Ectodermal cell (in vitro differentiated cells): ENCODE measurements around the gene GABRB1.

ENCODE experiments used
- H3K27ac ChIP-seq: 2 replicates; pipeline ENCODE4 v1.7.0; 2013; ENCODE audit warnings: mild to moderate bottlenecking, low read depth, low read length; ENCODE audit not compliant: insufficient read depth, poor library complexity, severe bottlenecking
- H3K27me3 ChIP-seq: 2 replicates; pipeline ENCODE4 v1.7.0; 2013; ENCODE audit warnings: mild to moderate bottlenecking, low read length; ENCODE audit not compliant: insufficient read depth, control insufficient read depth, poor library complexity, severe bottlenecking
- H3K36me3 ChIP-seq: one replicate; pipeline ENCODE4 v1.7.0; 2013; ENCODE audit warnings: low read length; ENCODE audit not compliant: control insufficient read depth, insufficient read depth
- H3K4me1 ChIP-seq: one replicate; pipeline ENCODE4 v1.7.0; 2013; ENCODE audit warnings: low read length; ENCODE audit not compliant: control insufficient read depth, insufficient read depth
- H3K4me3 ChIP-seq: 2 replicates; pipeline ENCODE4 v1.7.0; 2013; ENCODE audit warnings: low read depth, low read length, control low read depth; ENCODE audit not compliant: insufficient read depth
- H3K9me3 ChIP-seq: 2 replicates; pipeline ENCODE4 v1.7.0; 2013; ENCODE audit warnings: mild to moderate bottlenecking, low read length, moderate library complexity; ENCODE audit not compliant: control insufficient read depth
- WGBS, 2 experiments: methylation state at CpG; one replicate each; pipeline ENCODE4 v1.1.7; 2013; ENCODE audit warnings: missing lambda C conversion rate in 2 of 2; 5-methylcytosine and 5-hydroxymethylcytosine counted together

GABRB1 gene

GRCh38 chr4:47145630-47146029 is 114.3 kb downstream of the GABRB1 start:
- Histone ChIP-seq H3K4me1 (no peaks in the 10 kb centered on the region), H3K4me3 (no peak overlapping the region), H3K27ac (no peak overlapping the region), H3K9me3 (no peaks in the 10 kb centered on the region), H3K36me3 (no peaks in the 10 kb centered on the region), H3K27me3 (no peaks in the 10 kb centered on the region)
- WGBS, 2 experiments: 78 to 81% methylated on average over 4 of the region's 4 CpGs

GRCh38 chr4:47154816-47155370 is 123.5 kb downstream of the GABRB1 start:
- Histone ChIP-seq H3K4me3 (no peak overlapping the region), H3K36me3 (no peaks in the 10 kb centered on the region), H3K9me3 (no peaks in the 10 kb centered on the region), H3K27ac (no peak overlapping the region), H3K27me3 (no peaks in the 10 kb centered on the region), H3K4me1 (no peaks in the 10 kb centered on the region)
- 85 to 88% methylated on average over 5 of the region's 6 CpGs for WGBS, 2 experiments

GRCh38 chr4:47155919-47156318 is 124.6 kb downstream of the GABRB1 start:
- Histone ChIP-seq H3K36me3 (no peaks in the 10 kb centered on the region), H3K4me1 (no peaks in the 10 kb centered on the region), H3K27ac (no peak overlapping the region), H3K9me3 (no peaks in the 10 kb centered on the region), H3K4me3 (no peak overlapping the region), H3K27me3 (no peaks in the 10 kb centered on the region)
- 89 to 100% methylated on average over 3 of the region's 3 CpGs for WGBS, 2 experiments

GRCh38 chr4:47160095-47160494 is 128.7 kb downstream of the GABRB1 start:
- H3K4me1 ChIP-seq: no peaks in the 10 kb centered on the region
- 92 to 100% methylated on average over 2 to 3 of the region's 3 CpGs for WGBS, 2 experiments
- no peak overlapping the region for H3K27ac ChIP-seq
- no peaks in the 10 kb centered on the region for H3K9me3 ChIP-seq
- no peak overlapping the region for H3K4me3 ChIP-seq
- no peaks in the 10 kb centered on the region for H3K27me3 ChIP-seq
- H3K36me3 ChIP-seq: no peaks in the 10 kb centered on the region

GRCh38 chr4:47167081-47168035 is 136.0 kb downstream of the GABRB1 start:
- WGBS, 2 experiments: 89 to 91% methylated on average over 5 of the region's 5 CpGs

GRCh38 chr4:47184083-47184482 is 152.7 kb downstream of the GABRB1 start:
- Histone ChIP-seq H3K27ac (no peak overlapping the region), H3K4me1 (no peaks in the 10 kb centered on the region), H3K4me3 (no peak overlapping the region), H3K9me3 (no peaks in the 10 kb centered on the region), H3K36me3 (no peaks in the 10 kb centered on the region), H3K27me3 (no peaks in the 10 kb centered on the region)
- 92 to 94% methylated on average over 2 to 4 of the region's 5 CpGs for WGBS, 2 experiments

More at GRCh38 chr4:47167081-47168035, 136.0 kb downstream of the GABRB1 start:
- H3K36me3 ChIP-seq: no peaks in the 10 kb centered on the region
- H3K9me3 ChIP-seq: no peaks in the 10 kb centered on the region
- H3K27ac ChIP-seq: no peak overlapping the region
- H3K4me1 ChIP-seq: no peaks in the 10 kb centered on the region
- H3K4me3 ChIP-seq: no peak overlapping the region
- no peaks in the 10 kb centered on the region for H3K27me3 ChIP-seq

GRCh38 chr4:47185761-47186160 is 154.4 kb downstream of the GABRB1 start:
- no peaks in the 10 kb centered on the region for H3K36me3 ChIP-seq
- H3K27me3 ChIP-seq: no peaks in the 10 kb centered on the region
- 93 to 95% methylated on average over 3 of the region's 3 CpGs for WGBS, 2 experiments
- H3K4me3 ChIP-seq: no peak overlapping the region
- no peaks in the 10 kb centered on the region for H3K9me3 ChIP-seq
- H3K27ac ChIP-seq: no peak overlapping the region
- H3K4me1 ChIP-seq: no peaks in the 10 kb centered on the region

- 87 to 90% methylated on average over 2 of the region's 2 CpGs for WGBS, 2 experiments
- no peaks in the 10 kb centered on the region for H3K27me3 ChIP-seq
- H3K4me3 ChIP-seq: no peak overlapping the region
- no peak overlapping the region for H3K27ac ChIP-seq
- no peaks in the 10 kb centered on the region for H3K4me1 ChIP-seq
- H3K36me3 ChIP-seq: no peaks in the 10 kb centered on the region
- H3K9me3 ChIP-seq: no peaks in the 10 kb centered on the region
These were observed 156.2 kb downstream of the GABRB1 start for GRCh38 chr4:47187608-47188007.

- Histone ChIP-seq H3K36me3 (no peaks in the 10 kb centered on the region), H3K9me3 (no peaks in the 10 kb centered on the region), H3K27ac (no peak overlapping the region), H3K27me3 (no peaks in the 10 kb centered on the region), H3K4me1 (no peaks in the 10 kb centered on the region), H3K4me3 (no peak overlapping the region)
- 81 to 87% methylated on average over 6 of the region's 6 CpGs for WGBS, 2 experiments
These were observed 161.8 kb downstream of the GABRB1 start for GRCh38 chr4:47193179-47193578.

- no peak overlapping the region for H3K27ac ChIP-seq
- H3K9me3 ChIP-seq: no peaks in the 10 kb centered on the region
- no peaks in the 10 kb centered on the region for H3K36me3 ChIP-seq
- H3K27me3 ChIP-seq: no peaks in the 10 kb centered on the region
- H3K4me1 ChIP-seq: no peaks in the 10 kb centered on the region
- H3K4me3 ChIP-seq: no peak overlapping the region
- WGBS, 2 experiments: 98 to 100% methylated on average over 4 of the region's 4 CpGs
These were observed 162.8 kb downstream of the GABRB1 start for GRCh38 chr4:47194036-47194737.
